HG02852 (cell line): ENCODE measurements around the gene CLHC1.
"Not testable (repeated sequence)": the region's sequence is repeated elsewhere in the genome, so short reads cannot be mapped to it uniquely, and the experiment has no call there.

Experiments used
- ATAC-seq: cut with Tn5 transposase; IDR thresholded peaks from one replicate; pipeline ENCODE4 v1.9.1; 2021; ENCODE audit warnings: mild to moderate bottlenecking, moderate library complexity; ENCODE audit not compliant: unreplicated experiment

CLHC1 gene

GRCh38 chr2:55232863-55233657 is 967 bp upstream of the CLHC1 start:
- peak; percentile 30 for ATAC-seq

DNA sequence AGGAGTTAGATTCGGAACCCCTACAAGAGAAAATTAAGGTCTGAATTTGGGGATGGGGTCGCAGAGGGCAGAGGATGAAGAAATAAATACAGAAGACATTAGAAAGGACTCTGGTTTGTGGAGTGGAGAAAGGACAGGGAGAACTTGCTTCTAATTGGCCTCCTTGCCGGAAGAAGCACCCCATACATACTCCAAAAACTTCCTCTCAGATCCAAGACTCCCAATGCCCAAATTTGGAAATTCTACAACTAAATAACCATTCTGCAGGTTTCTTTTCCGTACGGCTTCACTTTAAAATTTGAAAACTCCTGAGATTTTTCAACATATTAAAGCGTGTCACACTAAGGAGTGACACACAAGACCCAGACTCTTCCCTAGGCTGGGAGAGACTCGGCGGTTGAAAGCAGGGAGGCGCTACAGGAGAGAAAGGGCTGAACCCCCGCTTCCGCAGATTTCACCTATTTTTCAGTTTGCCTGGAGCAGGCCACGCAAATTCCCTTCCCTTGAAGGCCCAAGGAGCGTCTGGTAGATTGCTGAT is 478 bp downstream of the CLHC1 start:
- ATAC-seq = peak; percentile 2

GRCh38 chr2:55230551-55230950 is 1.5 kb downstream of the CLHC1 start:
- ATAC-seq = no peak

DNA sequence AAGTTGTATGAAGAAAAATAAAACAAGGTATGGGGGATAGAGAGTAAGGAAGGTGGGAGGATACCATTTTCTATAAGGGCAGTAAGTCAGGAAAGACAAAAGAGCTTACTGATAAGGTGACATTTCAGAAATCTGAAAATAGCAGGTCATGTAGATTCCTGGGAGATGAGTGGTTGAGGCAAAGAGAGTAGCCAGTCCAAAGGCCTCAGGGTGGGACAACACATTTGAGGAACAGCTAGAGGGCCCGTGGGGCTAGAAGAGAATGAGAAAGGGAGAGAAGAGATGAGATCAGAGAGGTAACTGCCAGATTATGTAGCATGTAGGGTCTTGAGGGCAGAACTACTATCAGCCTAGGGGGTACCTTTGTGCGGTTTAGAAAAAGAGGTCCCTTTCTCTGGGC is 2.9 kb downstream of the CLHC1 start:
- no peak for ATAC-seq

DNA sequence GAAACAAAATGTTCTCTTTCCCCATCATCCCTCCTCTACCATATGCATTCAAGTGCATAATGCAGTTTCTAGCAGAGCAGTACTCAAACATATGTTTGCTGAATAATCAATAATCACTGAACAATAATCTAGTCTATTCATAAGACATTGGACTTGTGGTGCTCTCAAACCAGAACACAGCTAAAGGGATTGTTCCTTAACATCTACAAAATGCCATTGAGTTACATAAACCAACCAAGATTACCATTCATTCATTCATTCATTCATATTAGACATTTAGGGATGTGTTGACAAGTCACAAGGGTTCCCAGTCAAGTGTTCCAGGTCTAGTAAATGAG is 3.9 kb downstream of the CLHC1 start:
- ATAC-seq = no peak

- ATAC-seq = not testable (repeated sequence)
Observed at GRCh38 chr2:55227437-55228225, 4.5 kb downstream of the CLHC1 start.

GRCh38 chr2:55225481-55226020 is 6.5 kb downstream of the CLHC1 start:
- ATAC-seq = no peak

DNA sequence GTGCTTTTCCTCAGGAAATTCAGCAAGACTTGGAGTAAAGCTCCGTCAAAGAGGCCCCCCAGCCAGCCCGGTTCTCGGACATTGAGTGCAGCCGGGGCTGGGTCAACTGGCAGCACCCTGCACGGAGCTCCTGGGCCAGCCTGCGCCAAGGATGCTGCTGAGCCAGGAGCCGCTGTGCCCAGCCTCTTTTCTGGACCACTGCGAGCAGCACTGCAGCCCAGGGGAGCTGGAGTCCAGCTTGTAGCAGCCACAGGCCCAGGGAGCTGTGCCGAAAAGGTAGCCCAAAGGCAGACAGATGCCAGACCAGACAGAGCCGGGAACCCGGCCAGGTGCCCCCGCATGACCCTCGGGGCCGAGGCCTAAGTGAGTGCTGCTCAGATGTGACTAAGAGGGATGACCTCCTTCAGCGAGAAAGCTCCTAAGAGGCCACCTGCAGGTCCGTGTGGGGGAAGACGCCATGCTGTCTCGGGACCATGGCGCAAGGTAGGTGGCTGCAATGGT is 7.3 kb downstream of the CLHC1 start:
- ATAC-seq = no peak

DNA sequence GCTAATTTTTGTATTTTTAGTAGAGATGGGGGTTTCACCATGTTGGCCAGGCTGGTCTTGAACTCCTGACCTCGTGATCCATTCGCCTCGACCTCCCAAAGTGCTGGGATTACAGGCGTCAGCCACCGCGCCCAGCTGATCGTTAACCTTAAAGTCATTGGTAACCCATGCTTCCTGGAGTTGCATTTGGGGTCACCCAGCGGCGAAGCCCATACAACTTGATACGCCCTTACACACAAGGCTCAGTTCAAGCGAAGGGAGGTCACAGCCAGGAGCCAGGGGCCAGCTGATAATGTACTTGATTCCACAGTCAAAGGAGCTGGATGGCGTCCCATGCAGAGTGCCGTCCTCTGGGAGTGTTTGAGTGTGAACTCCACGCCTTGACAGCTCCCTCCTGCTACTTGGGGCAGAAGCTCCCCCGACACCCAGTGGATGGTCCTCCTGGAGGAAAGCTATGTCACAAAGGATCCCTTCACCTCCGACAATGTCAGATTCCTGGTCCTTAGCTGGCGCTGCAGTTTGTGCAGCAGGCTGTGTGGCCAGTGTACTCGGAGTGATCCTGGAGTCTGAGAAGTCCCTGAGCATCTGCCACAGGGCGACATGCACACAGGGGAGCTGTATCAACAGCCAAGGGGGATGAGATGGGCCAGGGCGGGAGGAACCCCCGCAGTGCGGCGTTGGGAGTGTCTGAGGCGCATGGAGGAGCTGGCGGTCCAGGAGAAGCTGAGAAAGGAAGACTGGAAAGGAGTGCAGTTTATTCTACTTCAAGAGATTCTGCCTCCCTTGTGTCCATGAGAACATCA is 7.9 kb downstream of the CLHC1 start:
- no peak for ATAC-seq

- no peak for ATAC-seq
Observed at GRCh38 chr2:55213822-55214221, 18.3 kb downstream of the CLHC1 start.

GRCh38 chr2:55204950-55205349 is 27.1 kb downstream of the CLHC1 start:
- ATAC-seq = no peak

- no peak for ATAC-seq
Observed at GRCh38 chr2:55204536-55204935, 27.6 kb downstream of the CLHC1 start.

DNA sequence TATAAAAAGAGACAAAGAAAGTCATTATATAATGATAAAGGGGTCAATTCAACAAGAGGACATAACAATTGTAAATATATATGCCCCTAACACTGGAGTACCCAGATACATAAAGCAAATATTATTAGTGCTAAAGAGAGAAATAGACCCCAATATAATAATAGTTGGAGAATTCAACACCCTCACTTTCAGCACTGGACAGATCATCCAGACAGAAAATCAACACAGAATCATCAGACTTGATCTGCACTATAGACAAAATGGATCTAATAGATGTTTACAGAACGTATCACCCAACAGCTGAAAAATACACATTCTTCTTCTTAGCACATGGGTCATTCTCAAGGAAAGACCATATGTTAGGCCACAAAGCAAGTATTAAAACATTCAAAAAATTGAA is 31.7 kb downstream of the CLHC1 start:
- no peak for ATAC-seq

DNA sequence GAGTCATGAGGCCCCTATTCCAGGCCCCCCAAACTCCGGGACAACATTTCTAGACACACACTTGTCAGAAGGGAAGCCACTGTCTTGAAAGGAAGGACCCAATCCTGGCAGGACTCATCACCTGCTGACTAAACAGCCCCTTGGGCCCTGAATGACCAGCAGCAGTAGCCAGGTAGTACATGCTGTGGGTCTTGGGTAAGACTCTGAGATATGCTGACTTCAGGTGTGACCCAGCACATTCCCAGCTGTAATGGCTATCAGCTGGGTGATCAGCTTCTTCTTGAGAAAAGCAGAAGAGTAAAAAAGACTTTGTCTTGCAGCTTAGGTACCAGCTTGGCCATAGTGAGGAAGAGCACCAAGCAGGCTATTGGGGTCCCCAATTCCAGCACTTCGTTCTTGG is 35.6 kb downstream of the CLHC1 start:
- no peak for ATAC-seq

GRCh38 chr2:55191888-55192287 is 40.2 kb downstream of the CLHC1 start:
- ATAC-seq = not testable (repeated sequence)

- not testable (repeated sequence) for ATAC-seq
Observed at GRCh38 chr2:55186837-55187236, 45.3 kb downstream of the CLHC1 start.

DNA sequence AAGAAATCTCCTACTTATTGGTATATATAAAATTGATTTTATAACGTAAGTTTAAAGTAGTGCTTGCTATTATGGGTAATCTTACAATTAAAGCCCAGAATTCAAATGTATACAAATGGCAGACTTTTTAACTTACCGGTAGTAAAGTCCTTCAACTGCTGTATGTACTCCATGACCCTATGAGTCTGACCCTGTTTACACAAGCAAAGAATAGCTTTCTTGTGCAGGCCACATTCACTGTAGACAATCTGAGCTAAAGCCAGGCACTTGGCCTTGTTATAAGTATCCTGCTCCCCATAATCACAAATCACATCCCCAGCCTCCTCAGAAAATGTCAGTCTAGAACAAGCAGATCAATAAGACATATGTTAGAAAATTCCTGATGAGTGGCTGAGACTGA is 51.7 kb downstream of the CLHC1 start:
- no peak for ATAC-seq

DNA sequence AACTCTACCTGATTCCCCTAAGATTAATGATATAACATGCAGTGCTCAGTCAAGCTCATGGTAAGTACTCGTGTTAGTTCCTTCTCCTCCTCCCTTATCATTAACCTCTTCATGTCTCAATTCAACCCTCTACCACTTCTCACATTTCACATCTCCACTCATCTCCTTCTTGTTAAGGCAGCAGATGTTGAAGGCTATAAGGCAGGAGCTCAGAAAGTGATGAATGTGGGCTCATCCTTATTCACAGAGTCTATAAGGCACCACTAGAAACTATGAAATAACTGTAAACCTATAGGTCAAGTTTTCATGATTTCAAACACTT is 56.0 kb downstream of the CLHC1 start:
- no peak for ATAC-seq

DNA sequence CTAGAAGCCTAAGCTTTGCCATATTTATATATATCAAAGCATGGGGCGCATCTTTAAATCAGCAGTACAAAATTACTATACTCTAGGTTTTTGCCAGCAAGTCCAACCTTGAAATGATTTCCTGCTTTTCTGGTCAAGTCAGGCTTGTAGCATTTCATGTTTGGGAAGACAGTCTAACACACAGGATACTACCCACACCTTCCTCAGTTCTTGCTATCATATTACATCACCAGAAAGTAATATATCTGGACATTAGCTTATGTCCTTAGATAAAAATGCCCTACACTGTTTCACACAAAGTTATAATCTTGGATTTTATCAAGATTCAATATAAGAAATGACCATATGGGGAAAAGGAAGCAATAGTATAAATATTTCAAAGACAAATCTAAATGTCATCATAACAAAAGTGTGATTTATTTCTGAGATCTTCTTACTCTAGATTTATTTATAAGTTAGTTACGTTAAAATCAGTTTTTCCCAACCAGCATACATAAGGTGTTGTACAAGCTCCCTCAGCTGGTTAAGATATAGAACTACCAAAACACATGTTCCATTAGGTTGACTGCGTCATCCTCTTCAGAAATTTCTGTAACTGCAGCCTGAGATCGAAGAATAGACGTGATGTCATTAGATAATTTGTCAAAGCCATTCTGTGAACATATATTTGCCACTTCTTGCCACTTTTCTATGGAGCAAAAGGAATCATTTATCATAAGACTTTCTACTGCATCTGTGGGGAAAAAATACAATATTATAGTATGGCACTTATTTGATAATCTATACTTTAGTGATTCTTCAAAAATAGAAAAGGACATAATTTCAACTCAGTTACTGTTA is 56.6 kb downstream of the CLHC1 start:
- ATAC-seq = peak; percentile 70

DNA sequence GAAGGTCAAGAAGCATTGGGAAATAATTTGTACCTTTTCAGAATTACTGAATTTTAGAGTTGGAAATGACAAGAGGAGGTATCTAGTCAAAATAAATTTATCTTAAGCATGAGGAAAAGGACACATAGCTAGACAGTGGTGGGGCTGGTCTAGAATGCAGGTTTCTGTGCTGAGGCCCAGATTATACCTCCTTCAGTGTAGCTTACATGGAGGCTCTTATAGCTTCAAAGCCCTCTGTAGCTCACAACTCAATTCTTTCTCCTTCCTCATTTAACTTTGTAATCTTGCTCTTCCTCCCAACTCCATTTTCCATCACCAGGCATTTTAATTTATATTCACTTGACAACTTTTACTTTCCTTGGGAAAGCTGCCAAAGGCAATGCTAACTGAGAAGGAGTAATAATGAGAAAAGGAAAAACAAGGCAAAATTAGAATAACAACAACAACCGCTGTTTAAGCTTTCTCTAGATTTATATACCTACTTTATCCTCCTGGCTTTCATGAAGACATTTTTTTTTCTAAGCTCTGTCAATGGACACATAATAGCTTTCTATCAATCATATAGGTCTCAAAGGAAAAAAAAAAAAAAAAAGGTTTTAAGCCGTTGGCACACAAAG is 58.5 kb downstream of the CLHC1 start:
- ATAC-seq = no peak
